ENCODE results near the gene USP32.

GRCh38 chr17:60165223-60165622 is 226.7 kb downstream of the USP32 start:
- 0 out of 2 replicates have a peak, but pooled peaks have one; percentile 22 for TF ChIP-seq CTCF (conservative IDR thresholded peaks at IDR 0.05; ENCODE audit: low read length)
- TF ChIP-seq EZH2phosphoT487 (IDR thresholded peaks at IDR 0.05; ENCODE audit: borderline replicate concordance) = no peak

Data from Loucy (cell line).